ENCODE results near the gene CCDC9B.

Gene CCDC9B

DNA sequence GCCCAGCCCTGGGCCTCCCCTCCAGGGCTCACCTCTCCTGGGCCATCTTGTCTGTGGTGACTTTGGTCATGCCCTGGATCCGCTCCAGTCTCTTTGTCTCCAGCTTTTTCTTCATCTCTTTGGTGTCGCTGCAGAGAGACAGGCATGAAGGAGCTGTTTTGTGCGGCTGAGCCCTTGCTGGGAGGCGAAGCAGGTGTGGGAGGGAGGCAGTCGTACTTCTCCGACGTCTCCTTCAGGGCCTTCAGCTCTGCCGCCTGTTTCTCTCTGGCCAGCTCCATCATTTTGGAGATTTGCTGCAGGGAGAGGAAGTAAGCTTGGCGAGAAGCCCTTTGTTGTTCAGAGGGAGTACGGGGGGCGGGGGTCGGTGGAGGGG lies 50.2 kb downstream of the CCDC9B start:
- no peak for DNase-seq (ENCODE audit: low read depth)

GRCh38 chr15:40289140-40289775 lies 51.5 kb downstream of the CCDC9B start:
- DNase-seq (ENCODE audit: low read depth) = no peak

DNA sequence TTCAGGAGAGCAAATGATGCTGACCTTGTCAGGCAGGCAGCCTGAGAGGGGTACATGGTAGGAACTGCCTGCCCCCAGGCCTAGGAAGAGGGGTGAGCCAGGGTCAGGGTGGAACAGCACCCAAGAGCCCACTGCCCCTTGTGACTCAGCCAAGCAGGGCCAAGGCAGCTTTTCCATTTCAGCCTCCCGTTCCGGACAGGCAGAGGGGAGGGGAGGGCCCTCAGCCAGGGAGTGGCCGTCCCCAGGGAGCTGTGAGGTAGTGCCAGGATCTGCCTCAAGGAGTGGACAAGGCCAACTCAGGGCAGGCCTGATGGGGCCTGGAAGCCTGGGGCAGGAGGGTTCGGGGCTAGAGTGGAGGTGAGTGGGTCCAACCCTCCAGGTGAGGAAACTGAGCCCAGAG lies 52.8 kb downstream of the CCDC9B start:
- DNase-seq (ENCODE audit: low read depth) = no peak

- no peak for DNase-seq (ENCODE audit: low read depth)
These were observed 53.2 kb downstream of the CCDC9B start for GRCh38 chr15:40287505-40287904.

DNA sequence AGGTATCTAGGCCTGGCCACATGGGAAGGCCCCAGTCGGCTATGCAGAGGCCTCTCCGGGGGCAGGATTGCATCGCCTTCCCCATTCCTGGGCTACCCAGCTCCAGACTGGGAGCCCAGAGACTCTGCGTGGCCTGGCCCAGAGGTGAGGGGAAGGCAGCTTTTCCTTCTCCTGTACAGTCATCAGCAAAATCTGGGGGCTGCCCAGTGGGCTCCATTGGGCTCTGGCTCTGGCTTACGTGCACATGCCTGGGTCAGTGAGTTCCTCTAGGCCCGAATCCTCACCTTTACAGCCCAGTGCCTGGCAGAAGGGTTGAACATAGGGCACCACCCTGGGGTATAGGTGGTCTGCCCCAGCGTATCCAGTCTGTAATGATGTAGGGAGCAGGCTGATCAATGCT lies 53.9 kb downstream of the CCDC9B start:
- DNase-seq (ENCODE audit: low read depth) = no peak

- DNase-seq (ENCODE audit: low read depth) = no peak
These were observed 54.6 kb downstream of the CCDC9B start for GRCh38 chr15:40286061-40286532.

DNA sequence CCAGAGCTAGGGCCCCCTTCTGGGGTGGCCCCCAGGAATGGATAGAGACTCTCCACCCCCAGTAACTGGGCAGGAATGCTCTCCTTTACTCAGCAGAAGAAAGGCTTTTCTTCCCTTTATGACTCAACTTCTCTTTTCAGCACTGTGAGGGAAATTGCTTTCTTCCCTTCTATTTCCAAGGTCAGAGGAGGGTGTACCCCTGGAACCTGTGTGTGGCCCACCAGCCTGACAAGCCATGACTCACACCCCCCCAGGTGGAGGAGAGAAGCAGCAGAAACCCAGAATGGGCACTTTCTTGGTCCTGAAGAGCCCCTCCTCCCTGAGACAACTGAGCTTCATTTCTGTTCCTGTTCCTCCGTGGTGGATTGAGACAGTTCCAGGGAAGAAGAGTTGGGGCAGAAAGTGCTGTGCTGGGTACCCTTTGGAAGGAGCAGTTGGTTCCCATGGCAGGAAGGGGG lies 55.2 kb downstream of the CCDC9B start:
- DNase-seq (ENCODE audit: low read depth) = no peak

GRCh38 chr15:40285151-40285550 lies 55.6 kb downstream of the CCDC9B start:
- DNase-seq (ENCODE audit: low read depth) = no peak

DNA sequence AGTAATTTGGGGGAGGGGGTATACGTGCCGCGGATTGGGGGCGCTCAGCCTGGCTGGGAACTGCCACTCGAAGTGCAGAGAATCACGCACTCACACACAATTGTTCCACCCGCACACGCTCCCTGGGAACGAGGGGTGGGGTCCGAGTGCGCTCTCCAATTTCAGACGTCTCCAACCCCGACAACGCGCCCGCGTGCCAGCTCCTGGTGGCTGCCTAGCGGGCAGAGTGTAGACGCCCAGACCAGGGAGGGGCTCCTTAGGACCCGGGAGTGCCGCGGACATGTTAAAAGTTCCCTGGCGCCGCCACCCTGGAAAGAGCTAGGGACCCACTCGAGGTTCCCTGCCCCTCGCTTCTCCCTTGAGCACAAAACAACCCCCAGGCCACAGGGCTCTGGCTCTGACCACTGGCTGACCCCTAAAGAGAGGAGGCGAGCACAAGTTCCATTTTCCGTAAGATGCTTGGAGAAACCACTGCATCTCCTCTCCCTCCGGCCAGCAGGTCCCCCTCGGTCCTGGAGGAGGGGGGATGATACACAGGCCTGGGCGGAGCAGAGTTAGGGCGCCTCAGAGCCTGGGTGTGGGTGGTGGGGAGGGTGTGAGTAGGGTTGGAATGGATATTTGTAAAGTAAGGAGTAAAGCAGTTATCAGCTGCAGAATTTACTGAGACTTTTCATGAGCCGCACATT lies 57.0 kb downstream of the CCDC9B start:
- no peak for DNase-seq (ENCODE audit: low read depth)

GRCh38 chr15:40282869-40283614 lies 57.7 kb downstream of the CCDC9B start, which contains the start of gene ANKRD63:
Gene ANKRD63 (minus strand): TSS chr15:40283064. CDS start chr15:40282586, 478 bp downstream.
- no peak for DNase-seq (ENCODE audit: low read depth)

DNA sequence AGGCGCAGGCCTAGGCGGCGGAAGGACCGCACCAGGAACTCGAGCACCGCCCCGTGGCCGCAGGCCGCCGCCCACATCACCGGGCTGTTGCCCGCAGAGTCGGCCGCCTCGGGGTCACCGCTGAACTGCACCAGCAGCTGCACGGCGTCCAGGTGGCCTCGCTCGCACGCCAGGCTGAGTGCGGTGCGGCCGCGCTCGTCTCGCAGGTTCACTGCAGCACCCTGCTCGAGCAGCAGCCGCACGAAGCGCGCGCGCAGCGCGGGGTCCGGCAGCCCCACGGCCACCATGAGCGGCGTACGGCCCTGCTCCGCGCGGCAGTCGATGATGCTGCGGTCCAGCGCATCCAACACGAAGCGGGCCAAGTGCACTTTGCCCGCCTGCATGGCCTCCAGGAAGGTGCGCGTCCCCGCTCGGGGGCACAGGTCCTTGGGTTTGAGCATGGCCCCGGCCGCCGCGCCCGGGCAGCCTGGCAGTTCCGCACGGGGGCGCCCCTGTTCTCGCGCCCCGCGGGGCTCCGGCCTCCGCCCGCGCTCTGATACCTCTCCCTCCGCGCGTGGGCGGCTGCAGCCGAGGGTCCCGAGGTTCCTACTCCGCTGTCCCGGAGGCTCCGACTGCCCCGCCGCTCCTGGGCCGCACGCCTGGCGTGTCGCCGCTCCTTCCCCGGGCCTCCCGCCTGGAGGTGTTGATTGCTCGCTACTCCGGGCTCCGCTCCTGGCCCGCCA lies 58.4 kb downstream of the CCDC9B start:
- DNase-seq (ENCODE audit: low read depth) = no peak

DNA sequence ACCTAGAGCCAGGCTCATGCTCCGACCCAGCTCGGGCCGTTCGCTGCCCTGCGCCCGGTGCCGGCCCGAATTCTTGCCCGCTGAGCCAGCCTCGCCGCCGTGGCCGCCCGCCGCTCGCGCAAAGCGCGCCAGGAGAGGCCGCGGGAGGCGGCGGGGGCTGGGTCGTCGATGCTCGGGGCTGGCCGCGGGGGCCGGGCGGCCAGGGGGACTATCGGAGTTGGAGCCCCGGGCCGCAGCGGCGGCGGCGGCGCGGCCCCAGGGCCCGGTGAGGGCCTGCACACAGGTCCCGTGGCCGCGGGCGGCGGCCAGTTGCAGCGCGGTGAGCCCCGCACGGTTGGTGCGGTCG lies 59.0 kb downstream of the CCDC9B start:
- DNase-seq (ENCODE audit: low read depth) = no peak
